ENCODE results near the gene ENDOD1. TPM values are rescaled to one million over a fixed set of nuclear protein-coding genes. Genes with fewer than 3 reads are reported as not detected.

Gene ENDOD1
- total RNA-seq, 1 experiment from 2014 or later, result 0.87 TPM

- no peak for DNase-seq
- WGBS (ENCODE audit: extremely low coverage, insufficient read length, low lambda C conversion rate), result no CpG with 5 or more reads among the region's 2 CpGs
- no peak overlapping the region for H3K4me3 Mint-ChIP-seq
Measured at GRCh38 chr11:95082576-95083001, 7.1 kb upstream of the ENDOD1 start.

More at GRCh38 chr11:95082576-95083001, 7.1 kb upstream of the ENDOD1 start:
- Histone ChIP-seq H3K56ac (ENCODE audit: insufficient read length, low read depth, low read length) (no peak overlapping the region), H2BK20ac (ENCODE audit: low read depth, low read length, poor library complexity, severe bottlenecking) (no peak overlapping the region), H3K23me2 (ENCODE audit: insufficient read length, low read depth, low read length, poor library complexity, severe bottlenecking) (no peaks in the 10 kb centered on the region), H3K79me2 (ENCODE audit: insufficient read depth, low read length) (no peaks in the 10 kb centered on the region), H3K9me3 (ENCODE audit: control insufficient read depth, low read depth, low read length) (no peaks in the 10 kb centered on the region), H2AFZ (ENCODE audit: low read length) (no peak overlapping the region), H3K9ac (ENCODE audit: extremely low read depth, insufficient read length, low read length) (no peak overlapping the region), H3K27me3 (ENCODE audit: insufficient read depth, low read length) (no peaks in the 10 kb centered on the region), H2AK5ac (ENCODE audit: insufficient read length, low read length) (no peak overlapping the region), H3T11ph (ENCODE audit: low read length) (no peak overlapping the region), H2BK15ac (ENCODE audit: low read depth, low read length) (no peak overlapping the region), H3K14ac (ENCODE audit: insufficient read depth, low read length) (no peak overlapping the region), H2BK12ac (ENCODE audit: insufficient read length, low read depth, low read length) (no peak overlapping the region), H3K18ac (ENCODE audit: insufficient read length, low read depth, low read length) (no peak overlapping the region), H3K23ac (ENCODE audit: insufficient read length, low read depth, low read length) (no peak overlapping the region), H3K79me1 (ENCODE audit: insufficient read depth, low read depth, low read length, poor library complexity, severe bottlenecking) (no peaks in the 10 kb centered on the region), H3K4ac (ENCODE audit: low read depth, low read length) (no peak overlapping the region), H4K20me1 (ENCODE audit: control insufficient read depth, insufficient read depth, insufficient read length) (no peaks in the 10 kb centered on the region), H4K5ac (ENCODE audit: insufficient read length, low read depth, low read length) (no peak overlapping the region), H3K4me2 (ENCODE audit: insufficient read depth, insufficient read length, low read length) (no peak overlapping the region), H2BK120ac (ENCODE audit: low read depth, low read length, poor library complexity, severe bottlenecking) (no peak overlapping the region), H3K4me1 (ENCODE audit: insufficient read depth, low read length) (peaks cover 3% of the 10 kb centered on the region; the same call in 1 of the 2 replicates), H2BK5ac (ENCODE audit: insufficient read length, low read length) (no peak overlapping the region), H4K91ac (ENCODE audit: insufficient read length, low read depth, low read length) (no peak overlapping the region), H3K27ac (ENCODE audit: insufficient read length, low read depth, low read length) (no peak overlapping the region), H4K8ac (replicated peaks; ENCODE audit: insufficient read length, low read depth, low read length) (no peak overlapping the region)
- Mint-ChIP-seq H3K36me3 (ENCODE audit: insufficient read depth in 1 of 3, low read depth in 3 of 3) (no peaks in the 10 kb centered on the region), H3K27me3 (ENCODE audit: low read depth) (peaks cover 27% of the 10 kb centered on the region), H3K27ac (no peak overlapping the region), H3K4me1 (peaks cover 6 to 8% of the 10 kb centered on the region in 2 experiments), H3K9me3 (no peaks in the 10 kb centered on the region)
- no peak for TF ChIP-seq CTCF (conservative IDR thresholded peaks at IDR 0.05)

Measured in H9 (cell line).